Dedifferentiated amniotic fluid mesenchymal stem cell (primary cell): Measurements from ENCODE around the gene PHF12.
"Not testable (repeated sequence)": the region's sequence is repeated elsewhere in the genome, so short reads cannot be mapped to it uniquely, and the experiment has no call there.

Experiments used
- DNase-seq: peaks from one replicate; pipeline ENCODE4 v3.0.0-alpha.2; 2016; ENCODE audit errors: extremely low spot score

Gene PHF12

GRCh38 chr17:28902819-28903545 lies 48.3 kb downstream of the PHF12 start, which contains the start of gene DHRS13:
TSS of gene DHRS13 (minus strand) at chr17:28903079. CDS start at chr17:28902944, 135 bp downstream.
- peak; percentile 58 for DNase-seq

- no peak for DNase-seq
Measured at GRCh38 chr17:28901866-28902818, 49.2 kb downstream of the PHF12 start.

GRCh38 chr17:28900986-28901726 lies 50.2 kb downstream of the PHF12 start:
- no peak for DNase-seq

GRCh38 chr17:28899212-28899815 lies 52.0 kb downstream of the PHF12 start:
- DNase-seq: no peak

- no peak for DNase-seq
Measured at GRCh38 chr17:28898527-28898955, 52.8 kb downstream of the PHF12 start.

- no peak for DNase-seq
Measured at GRCh38 chr17:28897769-28898526, 53.4 kb downstream of the PHF12 start.

GRCh38 chr17:28896884-28897768 lies 54.2 kb downstream of the PHF12 start, which contains the start of gene FLOT2:
TSS of gene FLOT2 (minus strand) at chr17:28897733. CDS start at chr17:28897574, 159 bp downstream.
- no peak for DNase-seq

GRCh38 chr17:28896491-28896883 lies 54.8 kb downstream of the PHF12 start:
- DNase-seq: no peak

- no peak for DNase-seq
Measured at GRCh38 chr17:28895794-28896447, 55.4 kb downstream of the PHF12 start.

- DNase-seq: not testable (repeated sequence)
Measured at GRCh38 chr17:28893248-28894183, 57.8 kb downstream of the PHF12 start.

- no peak for DNase-seq
Measured at GRCh38 chr17:28892024-28892423, 59.3 kb downstream of the PHF12 start.

- DNase-seq: no peak
Measured at GRCh38 chr17:28891201-28891600, 60.1 kb downstream of the PHF12 start.

- DNase-seq: no peak
Measured at GRCh38 chr17:28889996-28890395, 61.3 kb downstream of the PHF12 start.

GRCh38 chr17:28888832-28889231 lies 62.5 kb downstream of the PHF12 start:
- DNase-seq: no peak

GRCh38 chr17:28887871-28888471 lies 63.3 kb downstream of the PHF12 start:
- DNase-seq: no peak

- no peak for DNase-seq
Measured at GRCh38 chr17:28885951-28886350, 65.4 kb downstream of the PHF12 start.

- no peak for DNase-seq
Measured at GRCh38 chr17:28885363-28885762, 66.0 kb downstream of the PHF12 start.
